OCI-LY7 (cell line): ENCODE measurements around the gene GABRG3. TPM values are rescaled to one million over a fixed set of nuclear protein-coding genes. Genes with fewer than 3 reads are reported as not detected.

Experiments used
- BruUV-seq: library from RNA; stranded (reverse); fragments of 400-500 nt; replicated peaks from 2 replicates; lab custom pipeline; 2021; lab: Mats Ljungman, UMichigan
- CTCF ChIA-PET: fragments of 300-600 bp; sonication (Branson Sonifier 250); formaldehyde crosslinking; loops from one replicate; lab custom pipeline; 2022; ENCODE audit warnings: antibody characterized with exemption; ENCODE audit not compliant: unreplicated experiment; lab: Charles Lee
- POLR2A ChIA-PET: fragments of 300-600 bp; sonication (Branson Sonifier 250); formaldehyde crosslinking; loops from one replicate; lab custom pipeline; 2022; ENCODE audit warnings: antibody characterized with exemption; lab: Charles Lee
- DNase-seq: peaks from one replicate; pipeline ENCODE4 v3.0.0-alpha.2; 2015; ENCODE audit warnings: low spot score
- H2AFZ ChIP-seq: fragments of 200-600 bp; sonication (generic), shearing (Covaris generic); 2 replicates; pipeline ENCODE4 v1.6.1; 2014; ENCODE audit warnings: mild to moderate bottlenecking, antibody characterized with exemption, low read length, moderate library complexity
- H3K27ac ChIP-seq: fragments of 200-600 bp; sonication (generic); 2 replicates; pipeline ENCODE4 v1.5.1; 2014; ENCODE audit warnings: mixed run types, low read depth, mild to moderate bottlenecking, moderate library complexity, low read length, inconsistent platforms; ENCODE audit not compliant: poor library complexity, severe bottlenecking
- H3K36me3 ChIP-seq: fragments of 200-600 bp; sonication (generic); 2 replicates; pipeline ENCODE4 v1.6.1; 2014; ENCODE audit warnings: mild to moderate bottlenecking, antibody characterized with exemption, low read length, moderate library complexity, mixed read lengths; ENCODE audit not compliant: insufficient read depth
- H3K4me1 ChIP-seq: fragments of 200-600 bp; sonication (generic); 2 replicates; pipeline ENCODE4 v1.5.1; 2014; ENCODE audit warnings: mild to moderate bottlenecking, low read length; ENCODE audit not compliant: insufficient read depth, poor library complexity, severe bottlenecking
- H3K4me2 ChIP-seq: fragments of 200-600 bp; sonication (generic); 2 replicates; pipeline ENCODE4 v1.6.1; 2014; ENCODE audit warnings: mild to moderate bottlenecking, low read length
- H3K4me3 ChIP-seq: fragments of 200-600 bp; sonication (generic); 2 replicates; pipeline ENCODE4 v1.5.1; 2014; ENCODE audit warnings: mild to moderate bottlenecking, low read depth, low read length; ENCODE audit not compliant: poor library complexity, severe bottlenecking
- H3K79me2 ChIP-seq: fragments of 200-600 bp; sonication (generic); 2 replicates; pipeline ENCODE4 v1.6.1; 2016; ENCODE audit warnings: low read depth, mild to moderate bottlenecking, low read length, moderate library complexity, mixed read lengths; ENCODE audit not compliant: insufficient read depth
- H3K9me2 ChIP-seq: fragments of 200-600 bp; sonication (generic); 2 replicates; pipeline ENCODE4 v1.6.1; 2016; ENCODE audit warnings: mild to moderate bottlenecking, low read length, mixed read lengths; ENCODE audit not compliant: insufficient read depth
- H3K9me3 ChIP-seq: fragments of 200-600 bp; sonication (generic); 2 replicates; pipeline ENCODE4 v1.6.1; 2014; ENCODE audit warnings: mild to moderate bottlenecking, mixed run types, low read length, mixed read lengths
- H4K20me1 ChIP-seq: fragments of 200-600 bp; sonication (generic); 2 replicates; pipeline ENCODE4 v1.6.1; 2014; ENCODE audit warnings: mild to moderate bottlenecking, antibody characterized with exemption, low read length, moderate library complexity, mixed read lengths; ENCODE audit not compliant: insufficient read depth
- EZH2phosphoT487 ChIP-seq: fragments of 200-600 bp; sonication (generic); IDR thresholded peaks from 2 replicates; pipeline ENCODE4 v1.6.1; 2018; ENCODE audit warnings: low read depth, borderline replicate concordance, mild to moderate bottlenecking, mixed run types, antibody characterized with exemption, low read length, moderate library complexity, mixed read lengths
- intact Hi-C: fragments of 100-400 bp; cut with micrococcal nuclease; formaldehyde crosslinking; loops from one replicate; pipeline ENCODE4 v1.10.0; 2022; ENCODE audit not compliant: unreplicated experiment
- total RNA-seq, 2 experiments: library from RNA; depleted of rRNA in 1 of 2; stranded (reverse); fragments of >200 nt in 1 of 2; shearing (Covaris generic) in 1 of 2; gene quantifications; 2 replicates each; pipeline ENCODE4 v1.2.3, GENCODE V29; 2014 to 2022
- TF ChIP-seq, protein P1 (sequence below): fragments of 200-600 bp; sonication (generic); conservative IDR thresholded peaks from 2 replicates; pipeline ENCODE4 v1.5.1; 2014; ENCODE audit warnings: mild to moderate bottlenecking, antibody characterized with exemption, low read length, moderate library complexity, mixed read lengths

GABRG3 gene
- total RNA-seq, 2 experiments from 2014 or later: not detected

DNA sequence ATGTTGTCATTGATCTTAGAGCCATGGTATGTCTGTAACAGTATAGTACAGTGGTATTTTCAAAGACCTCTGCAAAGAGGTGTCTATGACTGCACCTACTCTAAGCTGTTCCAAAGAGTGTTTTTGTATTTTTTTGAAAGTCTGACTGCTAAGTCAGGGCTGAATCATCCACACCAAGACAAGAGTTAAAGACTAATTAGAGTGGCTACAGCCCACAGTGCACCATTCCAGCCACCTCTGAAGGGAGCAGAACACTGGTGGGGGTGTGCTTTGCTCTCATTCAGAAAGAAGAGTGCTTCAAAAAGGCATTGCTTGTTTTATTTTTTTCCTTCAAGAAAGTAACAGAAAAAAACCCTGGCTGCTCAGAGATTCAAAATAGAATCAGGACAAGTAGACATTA, 301.4 kb downstream of the GABRG3 start:
- POLR2A ChIA-PET: no interaction called here
- Histone ChIP-seq H3K9me3 (no peaks in the 10 kb centered on the region), H2AFZ (no peak overlapping the region), H3K79me2 (no peaks in the 10 kb centered on the region), H3K4me2 (no peak overlapping the region), H3K36me3 (no peaks in the 10 kb centered on the region), H3K9me2 (no peaks in the 10 kb centered on the region), H3K4me3 (no peak overlapping the region), H3K27ac (no peak overlapping the region), H4K20me1 (no peaks in the 10 kb centered on the region), H3K4me1 (no peaks in the 10 kb centered on the region)
- TF ChIP-seq EZH2phosphoT487: no peak
- no TSS peak for BruUV-seq
- intact Hi-C loops: no loop called here
- no peak for DNase-seq
- CTCF ChIA-PET: no interaction called here

DNA sequence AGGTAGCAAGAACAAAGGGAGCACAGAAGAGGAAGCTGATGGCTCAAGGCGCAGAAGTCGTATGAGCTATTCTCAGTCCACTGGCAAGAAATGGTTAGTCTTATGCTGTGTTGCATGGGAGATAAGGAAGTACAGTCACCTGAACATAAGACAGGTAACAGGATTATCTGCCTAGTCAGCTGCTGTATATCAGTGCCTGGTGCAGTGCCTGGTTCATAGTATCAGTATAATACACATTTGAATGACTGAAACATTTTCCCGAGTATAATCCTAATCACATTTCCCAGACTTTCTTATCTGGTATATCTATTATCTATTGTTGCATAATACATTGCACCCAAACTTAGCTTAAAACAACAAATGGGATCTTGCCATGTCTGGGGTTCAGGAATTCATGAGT, 302.5 kb downstream of the GABRG3 start:
- H3K79me2 ChIP-seq: no peaks in the 10 kb centered on the region
- no peak overlapping the region for H3K4me2 ChIP-seq
- intact Hi-C loops: no loop called here
- no TSS peak for BruUV-seq
- no peak overlapping the region for H2AFZ ChIP-seq
- H3K36me3 ChIP-seq: no peaks in the 10 kb centered on the region
- no peak for TF ChIP-seq EZH2phosphoT487
- TF ChIP-seq, protein P1, sequence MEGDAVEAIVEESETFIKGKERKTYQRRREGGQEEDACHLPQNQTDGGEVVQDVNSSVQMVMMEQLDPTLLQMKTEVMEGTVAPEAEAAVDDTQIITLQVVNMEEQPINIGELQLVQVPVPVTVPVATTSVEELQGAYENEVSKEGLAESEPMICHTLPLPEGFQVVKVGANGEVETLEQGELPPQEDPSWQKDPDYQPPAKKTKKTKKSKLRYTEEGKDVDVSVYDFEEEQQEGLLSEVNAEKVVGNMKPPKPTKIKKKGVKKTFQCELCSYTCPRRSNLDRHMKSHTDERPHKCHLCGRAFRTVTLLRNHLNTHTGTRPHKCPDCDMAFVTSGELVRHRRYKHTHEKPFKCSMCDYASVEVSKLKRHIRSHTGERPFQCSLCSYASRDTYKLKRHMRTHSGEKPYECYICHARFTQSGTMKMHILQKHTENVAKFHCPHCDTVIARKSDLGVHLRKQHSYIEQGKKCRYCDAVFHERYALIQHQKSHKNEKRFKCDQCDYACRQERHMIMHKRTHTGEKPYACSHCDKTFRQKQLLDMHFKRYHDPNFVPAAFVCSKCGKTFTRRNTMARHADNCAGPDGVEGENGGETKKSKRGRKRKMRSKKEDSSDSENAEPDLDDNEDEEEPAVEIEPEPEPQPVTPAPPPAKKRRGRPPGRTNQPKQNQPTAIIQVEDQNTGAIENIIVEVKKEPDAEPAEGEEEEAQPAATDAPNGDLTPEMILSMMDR: no peak
- no peaks in the 10 kb centered on the region for H3K9me2 ChIP-seq
- ChIA-PET POLR2A (interaction anchor here (0.5 kb wide), 1 partner anchor 1552 kb away, joined by 3 read pairs; no protein-coding TSS in a partner anchor), CTCF (no interaction called here)
- DNase-seq: no peak
- no peaks in the 10 kb centered on the region for H4K20me1 ChIP-seq
- no peak overlapping the region for H3K4me3 ChIP-seq
- no peaks in the 10 kb centered on the region for H3K4me1 ChIP-seq
- H3K9me3 ChIP-seq: no peaks in the 10 kb centered on the region
- H3K27ac ChIP-seq: no peak overlapping the region

DNA sequence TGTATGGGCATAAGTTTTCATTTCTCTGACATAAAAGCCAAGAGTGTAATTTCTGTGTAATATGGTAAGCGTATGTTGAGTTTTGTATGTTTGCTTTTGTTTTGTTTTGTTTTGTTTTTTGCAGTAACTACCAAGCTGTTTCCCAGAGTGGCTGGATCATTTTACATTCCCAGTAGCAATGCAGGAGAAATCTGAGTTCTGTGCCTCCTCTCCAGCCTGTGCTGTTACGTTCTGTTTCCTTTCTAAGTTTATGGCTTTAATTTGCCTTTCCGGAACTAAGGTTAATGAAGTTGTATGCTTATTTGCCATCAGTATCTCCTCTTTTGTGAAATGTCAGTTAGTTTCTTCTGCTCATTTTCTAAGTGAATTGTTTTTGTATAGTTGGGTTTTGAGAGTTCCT, 307.8 kb downstream of the GABRG3 start:
- no peaks in the 10 kb centered on the region for H4K20me1 ChIP-seq
- H3K79me2 ChIP-seq: no peaks in the 10 kb centered on the region
- no peaks in the 10 kb centered on the region for H3K4me1 ChIP-seq
- no TSS peak for BruUV-seq
- intact Hi-C loops: no loop called here
- H3K9me2 ChIP-seq: no peaks in the 10 kb centered on the region
- no peak overlapping the region for H2AFZ ChIP-seq
- no peak overlapping the region for H3K4me3 ChIP-seq
- H3K27ac ChIP-seq: no peak overlapping the region
- no peak overlapping the region for H3K4me2 ChIP-seq
- DNase-seq: no peak
- H3K9me3 ChIP-seq: no peaks in the 10 kb centered on the region
- TF ChIP-seq, protein P1: no peak
- TF ChIP-seq EZH2phosphoT487: no peak
- ChIA-PET POLR2A (no interaction called here), CTCF (no interaction called here)
- H3K36me3 ChIP-seq: no peaks in the 10 kb centered on the region
